Stimulated activated CD8-positive, alpha-beta memory T cell treated with anti-CD3 and anti-CD28 coated beads, Interleukin-15, amount 100 ng/mL, for 24 hours (primary cell): ENCODE results near the gene SALL1.

ENCODE experiments used
- DNase-seq: peaks from one replicate; pipeline ENCODE4 v3.0.0-alpha.2; 2020; ENCODE audit warnings: low read depth

The SALL1 gene

DNA sequence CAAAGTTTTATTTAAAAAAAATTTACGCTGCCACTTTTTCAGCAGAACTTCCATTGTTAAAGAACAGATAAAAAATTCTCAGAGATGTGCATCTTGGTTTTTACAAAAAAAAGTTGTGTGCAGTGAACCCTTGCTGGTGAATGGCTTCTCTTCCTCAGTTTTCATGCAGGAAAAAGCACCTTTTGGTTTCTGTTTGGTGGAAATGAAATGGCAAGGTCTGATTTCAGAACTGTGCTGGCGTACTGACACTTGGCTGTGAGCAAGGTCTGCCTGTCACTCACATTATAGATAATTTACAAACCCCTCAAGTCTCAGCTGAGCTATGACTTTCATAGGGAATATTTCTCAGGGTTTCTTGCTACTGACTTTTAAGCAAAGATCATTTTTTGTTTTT, 5.7 kb upstream of the SALL1 start:
- no peak for DNase-seq

DNA sequence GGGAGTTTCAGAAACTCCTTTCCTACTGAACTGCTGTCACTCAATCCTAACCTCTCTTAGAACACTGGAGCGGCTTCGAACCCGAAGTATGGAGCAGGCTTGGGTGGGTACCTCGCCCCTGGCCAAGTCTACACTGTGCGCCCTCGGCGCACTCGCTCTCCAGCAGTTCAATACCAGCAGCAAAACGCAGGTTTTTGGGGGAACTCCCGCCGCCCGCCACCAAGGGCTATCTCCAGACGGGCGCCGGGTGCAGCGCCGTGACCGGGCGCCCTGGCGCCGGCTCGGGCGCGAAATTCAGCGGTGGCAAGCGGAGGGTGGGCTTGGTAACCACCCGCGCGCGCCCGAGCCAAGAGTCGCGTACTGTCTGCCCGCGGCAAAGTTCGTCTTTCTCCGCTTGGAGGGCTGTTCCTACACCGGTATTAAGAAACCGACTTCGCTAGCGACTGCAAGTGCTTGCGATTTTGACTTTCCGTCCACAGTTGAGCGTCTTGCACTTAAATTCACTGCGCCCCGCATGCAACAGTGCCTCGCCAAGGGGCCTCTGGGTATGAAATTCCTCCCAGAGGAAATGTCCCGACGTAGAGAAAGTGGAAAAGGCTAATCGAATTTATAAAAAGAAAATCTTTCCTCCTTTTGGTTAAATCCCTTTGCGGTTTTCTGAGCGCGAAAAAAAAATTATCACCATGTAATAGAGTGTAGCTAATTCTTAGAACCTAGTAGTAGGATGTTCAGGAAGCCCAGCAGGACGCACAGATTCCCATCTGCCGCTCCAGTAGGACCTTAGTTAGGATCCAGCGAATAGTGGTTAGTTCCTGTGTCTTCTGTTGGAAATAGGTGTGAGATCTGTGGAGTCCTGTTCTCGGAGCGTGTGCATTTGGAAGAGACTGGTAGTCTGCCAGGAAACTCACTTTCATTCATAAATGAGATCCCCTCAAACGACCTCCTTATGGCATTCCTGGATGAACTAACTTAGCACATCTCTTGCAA, 5.0 kb upstream of the SALL1 start:
- DNase-seq, result no peak

DNA sequence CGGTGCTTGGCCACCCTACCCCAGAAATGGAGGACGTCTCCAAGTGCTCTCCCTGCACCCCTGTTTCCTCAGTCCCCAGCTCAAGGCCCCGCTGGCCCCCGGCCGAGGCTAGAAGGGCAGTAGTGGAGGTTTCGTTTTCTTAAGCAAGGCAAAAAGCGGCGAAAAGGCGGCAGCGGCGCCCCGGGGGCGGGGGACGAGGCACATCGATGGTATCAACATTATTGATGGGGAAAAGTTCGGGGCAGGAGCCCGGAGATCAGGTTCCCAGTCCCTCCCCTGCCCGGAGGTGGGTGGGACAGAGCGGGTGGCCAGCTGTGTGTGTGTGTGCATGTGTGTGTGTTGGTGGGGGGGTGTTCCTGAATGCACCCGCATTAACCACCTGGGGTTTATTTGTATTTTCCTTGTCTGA, 4.1 kb upstream of the SALL1 start:
- no peak for DNase-seq

DNA sequence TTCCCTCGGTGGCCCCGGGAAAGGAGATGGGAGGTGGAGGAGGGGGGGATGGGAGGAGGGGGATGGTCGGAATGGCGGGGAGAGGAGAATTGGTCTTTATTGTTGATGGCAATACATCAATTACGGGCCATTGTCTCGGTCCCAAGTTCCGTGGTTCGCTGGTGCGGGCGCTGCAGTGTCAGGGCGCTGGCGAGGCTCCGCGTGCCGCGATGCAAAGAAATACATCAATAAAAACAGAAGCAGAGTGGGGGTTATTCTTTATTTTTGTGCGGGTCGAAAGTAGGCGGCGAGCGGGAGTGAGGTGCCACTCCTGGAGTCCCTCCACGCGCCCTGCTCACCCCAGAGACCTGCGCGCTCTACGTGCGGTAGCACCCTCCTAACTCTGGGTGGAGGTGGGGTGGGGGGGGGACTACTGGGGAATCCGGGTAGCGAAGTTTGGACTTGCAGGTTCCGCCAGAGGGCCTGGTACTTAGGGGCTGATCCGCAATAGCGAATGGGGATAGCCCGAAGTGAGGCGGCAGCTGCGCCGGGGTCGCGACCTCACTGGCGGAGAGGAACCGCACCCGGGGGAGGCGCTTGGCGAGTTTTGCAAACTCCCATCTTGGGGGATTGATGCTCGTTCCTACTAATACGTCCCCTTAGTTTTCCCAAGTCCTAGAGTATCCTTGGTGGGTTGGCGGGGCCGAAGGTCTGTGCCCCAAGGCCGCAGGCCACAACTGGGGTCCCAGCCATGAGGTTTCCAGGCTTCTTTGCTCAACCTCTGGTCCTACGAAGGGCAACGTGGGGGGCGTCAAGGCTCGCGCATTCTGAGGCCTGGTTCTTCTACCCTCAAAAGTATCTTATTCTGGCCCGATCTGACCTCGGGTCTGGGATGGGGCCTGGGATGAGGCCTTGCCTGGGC, 3.5 kb upstream of the SALL1 start:
- no peak for DNase-seq

DNA sequence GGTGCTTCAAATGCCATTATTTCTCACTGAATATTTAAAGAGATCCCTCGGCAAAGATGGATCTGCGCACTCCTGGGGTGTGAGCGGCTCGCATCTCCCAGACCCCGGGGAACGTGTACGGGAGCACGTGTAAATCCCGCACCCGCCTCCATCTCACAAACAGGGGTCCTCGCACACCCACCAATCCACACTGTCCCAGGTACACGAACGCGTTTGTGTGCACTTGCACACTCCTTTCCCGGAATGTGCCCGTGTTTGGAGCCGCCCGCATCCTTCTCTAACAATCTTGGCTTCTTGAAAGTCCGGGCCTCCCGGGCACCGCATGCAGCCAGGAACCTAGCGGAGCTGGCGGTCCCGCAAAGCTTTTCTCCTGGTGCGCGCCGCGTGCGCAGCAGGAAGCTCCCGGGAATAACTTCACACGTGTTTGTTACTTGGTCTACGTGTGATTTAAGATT, 2.5 kb upstream of the SALL1 start:
- no peak for DNase-seq

DNA sequence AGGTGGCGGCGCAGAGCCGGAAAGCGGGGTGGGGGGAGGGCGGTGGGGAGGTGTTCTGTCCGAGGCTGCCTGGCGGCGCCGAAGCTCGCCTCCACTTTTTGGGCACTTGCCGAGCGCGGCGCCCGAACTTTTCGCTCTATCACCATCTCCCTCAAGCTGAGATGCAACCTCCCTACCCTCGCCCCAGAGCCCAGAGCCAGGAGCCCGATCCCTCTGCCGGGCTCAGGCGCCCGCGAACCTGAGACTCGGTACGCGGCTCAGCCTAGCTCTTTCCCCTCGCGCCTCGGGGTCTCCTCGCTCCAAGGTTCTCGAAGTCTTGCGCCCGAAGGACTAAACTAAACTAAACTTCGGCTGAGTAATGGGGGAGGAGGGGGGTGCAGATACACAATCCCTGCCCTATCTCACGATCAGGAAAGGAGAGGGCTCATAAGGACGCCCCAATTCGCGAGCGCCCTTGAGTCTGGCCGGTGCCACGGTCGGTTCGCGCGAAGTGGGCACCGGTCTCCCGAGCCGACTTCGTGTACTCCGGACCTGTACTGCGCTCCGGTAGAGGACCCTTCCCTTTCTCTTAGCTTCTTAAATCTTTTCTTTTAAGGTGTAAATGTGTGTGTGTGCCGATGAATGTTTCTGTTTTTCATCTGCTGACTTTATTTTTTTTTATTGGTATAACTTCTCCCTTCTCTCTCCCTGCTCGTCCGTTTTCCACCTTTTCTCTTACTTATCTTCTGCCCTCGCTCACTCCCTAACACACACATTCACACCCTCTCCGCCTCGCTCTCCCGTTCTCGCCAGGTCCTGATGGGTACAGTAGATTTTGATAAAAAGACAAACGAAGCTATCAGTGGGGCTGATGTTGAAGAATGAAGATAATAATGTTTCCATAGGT, 1.9 kb upstream of the SALL1 start:
- DNase-seq, result no peak

DNA sequence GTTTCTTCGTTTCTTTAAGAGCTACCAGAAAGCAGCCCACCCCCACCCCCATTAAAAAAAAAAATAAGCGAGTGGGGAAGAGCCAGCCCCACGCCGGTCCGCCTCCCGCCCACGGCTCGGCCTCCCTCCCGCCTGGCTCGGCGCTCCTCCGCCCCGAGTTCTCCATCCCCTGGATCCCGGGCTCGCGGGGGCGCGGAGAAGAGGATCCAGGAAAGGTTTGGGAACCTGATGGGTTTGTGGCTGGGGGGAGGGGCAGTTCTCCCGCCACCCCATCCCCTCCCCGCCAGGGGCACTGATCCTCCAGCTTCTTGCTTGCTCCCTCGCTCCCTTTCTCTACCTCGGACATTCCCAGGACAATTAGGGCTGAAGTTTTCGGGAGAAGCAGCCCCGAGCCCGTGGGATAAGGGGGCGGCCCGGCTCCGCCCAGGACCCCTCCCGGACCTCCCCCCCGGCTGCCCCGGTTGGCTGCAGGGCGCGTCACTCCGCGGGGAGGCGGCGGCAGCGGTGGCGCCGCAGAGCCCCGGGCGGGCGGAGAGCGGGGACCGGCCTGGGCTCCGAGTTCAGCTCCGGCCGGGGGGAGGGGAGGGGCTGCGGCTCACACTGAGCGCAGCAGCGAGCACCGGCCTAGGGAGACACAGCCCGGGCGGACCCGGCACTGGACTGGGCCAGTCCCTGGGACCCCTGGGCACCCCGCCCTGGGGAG, 1.0 kb upstream of the SALL1 start:
- no peak for DNase-seq

DNA sequence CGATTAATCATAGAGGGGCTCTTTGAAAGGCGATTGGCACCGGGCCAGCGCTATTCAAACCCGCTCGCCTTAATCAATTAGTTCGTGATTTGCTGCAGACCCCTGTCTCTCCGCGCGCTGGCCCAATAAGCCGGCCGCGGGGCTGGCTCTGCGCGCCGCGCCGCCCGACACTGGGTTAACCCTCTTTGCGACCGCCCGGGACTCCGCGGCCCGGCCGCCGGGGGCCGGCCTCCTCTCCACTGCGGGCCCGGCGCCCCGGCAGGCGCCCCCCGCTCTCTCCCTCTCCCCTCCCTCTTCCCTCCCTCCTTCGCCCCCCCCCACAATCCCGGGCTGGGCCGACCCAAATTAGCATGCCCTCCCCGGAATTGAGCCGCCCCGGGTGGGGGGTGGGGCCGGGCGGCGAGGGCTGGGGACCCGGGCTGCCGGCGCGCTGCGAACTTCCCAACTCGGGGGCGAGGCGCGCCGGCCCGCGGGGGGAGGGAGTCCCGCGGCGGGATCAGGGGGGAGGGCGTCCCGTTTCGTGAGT, 428 bp upstream of the SALL1 start:
- DNase-seq, result no peak

DNA sequence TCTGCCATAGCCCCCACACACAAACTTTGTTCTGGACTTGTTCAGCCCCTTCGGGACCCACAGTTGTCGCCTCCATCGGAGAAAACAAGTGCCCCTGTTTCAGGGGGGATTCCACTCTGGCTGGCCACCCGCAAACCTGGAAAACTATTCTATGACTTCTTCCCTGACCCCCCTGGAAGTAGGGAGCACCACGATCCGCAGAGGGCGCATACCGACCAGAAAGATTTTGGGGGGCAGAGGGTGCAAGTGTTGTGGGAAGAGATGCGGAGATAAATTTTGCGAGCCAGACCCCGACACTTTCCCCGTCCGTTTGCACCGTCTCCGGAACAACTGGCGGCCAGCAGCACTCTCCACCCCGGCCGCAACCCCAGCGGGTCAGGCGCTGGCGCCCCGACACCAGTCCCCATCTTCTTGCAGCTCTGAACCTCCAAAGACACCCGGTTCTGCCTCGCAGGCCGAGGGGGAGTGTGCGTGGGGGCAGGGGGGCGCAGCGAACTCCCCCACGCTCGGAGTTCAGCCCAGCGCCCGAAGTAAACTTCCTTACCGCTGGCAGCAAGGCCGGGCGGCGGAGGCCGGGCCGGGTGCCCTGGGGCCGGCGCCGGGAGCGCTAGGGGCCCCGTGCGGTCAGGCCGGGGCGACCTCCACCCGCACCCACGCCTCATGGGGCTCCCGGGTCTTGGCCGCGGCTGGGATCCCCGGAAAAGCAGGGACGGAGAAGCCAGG, 744 bp downstream of the SALL1 start:
- no peak for DNase-seq

DNA sequence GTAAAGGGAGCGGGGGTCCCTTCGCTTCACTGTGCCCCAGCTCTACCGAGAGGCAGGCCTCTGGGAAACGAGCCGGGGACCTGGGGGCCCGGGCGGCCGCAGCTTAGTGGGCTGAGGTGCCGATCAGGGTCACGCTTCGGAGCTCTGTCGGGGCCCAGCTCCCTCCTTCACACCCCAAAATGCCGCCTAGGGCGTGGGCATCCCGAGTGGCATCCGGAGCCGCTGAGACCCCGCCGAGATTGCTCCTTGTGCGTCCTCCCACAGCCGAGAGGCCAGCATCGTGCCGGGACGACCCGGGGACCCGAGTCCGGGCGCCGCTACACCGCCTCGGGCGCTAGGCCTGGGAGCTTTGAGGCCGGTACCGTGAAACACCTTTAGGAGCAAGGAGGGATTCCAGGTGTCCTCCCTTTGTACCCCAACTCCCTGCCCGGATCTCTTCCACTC, 1.3 kb downstream of the SALL1 start:
- no peak for DNase-seq

DNA sequence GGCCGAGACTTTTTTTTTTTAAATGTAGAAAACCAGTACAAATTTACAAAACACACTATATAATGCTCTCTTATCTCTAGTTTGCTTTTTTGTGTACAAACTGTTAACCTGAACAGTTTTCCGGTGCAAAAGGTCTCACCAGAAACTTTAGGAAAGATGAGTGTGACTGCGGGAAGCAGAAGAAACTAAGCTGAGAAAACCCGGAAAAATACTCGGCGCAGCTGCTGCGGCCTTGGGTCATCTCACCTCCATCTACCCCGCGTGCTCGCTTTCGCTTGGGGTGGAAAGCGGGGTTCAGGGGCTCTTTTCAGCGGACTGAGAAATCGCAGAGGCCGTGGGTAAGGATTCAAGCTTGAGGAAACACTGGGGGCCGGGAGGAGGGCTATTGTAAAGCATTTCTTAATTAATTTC, 1.8 kb downstream of the SALL1 start:
- DNase-seq, result no peak

DNA sequence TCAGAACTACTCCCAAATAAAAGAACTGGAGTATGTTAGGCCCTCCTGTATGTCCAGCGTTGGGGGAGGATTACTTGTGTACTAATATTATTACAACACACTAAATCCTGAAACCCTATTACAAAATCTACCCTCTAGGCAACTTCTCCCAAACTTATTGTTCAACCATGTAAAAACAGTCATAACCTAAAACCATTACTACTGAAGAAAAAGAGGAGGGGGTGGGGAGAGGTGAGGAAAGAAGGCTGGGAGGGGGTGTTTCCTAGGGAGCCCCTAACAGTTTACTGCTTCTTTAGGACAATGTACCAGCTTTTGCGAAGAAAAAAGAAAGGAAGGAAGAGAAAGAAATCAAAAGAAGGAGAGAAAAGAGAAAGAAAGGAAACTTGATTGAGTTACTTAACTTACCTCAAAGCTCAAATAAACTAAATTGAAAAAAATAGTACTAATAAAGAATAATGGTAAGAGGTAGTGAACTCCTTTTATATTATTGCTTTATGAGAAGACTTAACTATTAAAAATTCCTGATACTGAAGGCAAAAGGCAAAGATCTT, 2.3 kb downstream of the SALL1 start:
- no peak for DNase-seq

DNA sequence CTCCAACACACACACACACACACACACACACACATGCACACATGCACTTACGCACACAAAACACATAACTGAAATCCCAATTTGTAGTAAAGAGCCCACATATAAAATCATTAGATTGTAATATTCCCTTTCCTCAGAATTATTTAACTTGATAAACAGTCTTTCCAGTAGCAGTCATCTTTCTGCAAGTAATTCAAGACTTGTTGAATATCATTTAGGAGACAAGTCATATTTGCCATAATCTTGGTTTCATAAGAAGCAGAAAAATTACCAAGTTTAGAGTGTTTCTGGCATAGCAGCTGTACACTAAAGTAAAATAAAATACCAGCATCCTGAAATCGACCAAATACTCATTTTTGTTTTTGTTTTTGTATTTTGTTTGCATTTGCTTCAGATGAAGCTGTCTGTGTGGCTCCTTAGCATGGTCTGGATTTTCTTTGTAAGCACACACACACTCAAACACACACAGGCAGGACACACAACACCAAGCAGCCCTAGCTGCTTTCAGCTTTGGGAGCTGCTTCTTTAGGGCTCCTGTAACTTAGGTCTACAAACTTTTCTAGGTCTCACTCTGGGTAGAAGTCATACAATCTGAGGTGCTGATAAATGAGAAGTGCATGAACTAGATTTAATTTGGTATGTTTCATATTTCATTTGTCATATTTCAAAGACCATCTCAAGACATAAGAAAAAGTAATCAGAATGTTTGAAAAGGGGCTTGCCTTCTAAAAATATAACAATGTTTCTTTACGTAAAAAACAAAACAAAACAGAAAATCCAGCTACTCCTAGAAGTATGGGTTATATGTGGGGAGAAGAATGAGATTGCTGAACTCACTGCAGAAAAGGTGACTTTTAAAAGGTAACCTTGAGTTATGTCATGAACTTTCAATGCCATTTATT, 3.0 kb downstream of the SALL1 start:
- no peak for DNase-seq

DNA sequence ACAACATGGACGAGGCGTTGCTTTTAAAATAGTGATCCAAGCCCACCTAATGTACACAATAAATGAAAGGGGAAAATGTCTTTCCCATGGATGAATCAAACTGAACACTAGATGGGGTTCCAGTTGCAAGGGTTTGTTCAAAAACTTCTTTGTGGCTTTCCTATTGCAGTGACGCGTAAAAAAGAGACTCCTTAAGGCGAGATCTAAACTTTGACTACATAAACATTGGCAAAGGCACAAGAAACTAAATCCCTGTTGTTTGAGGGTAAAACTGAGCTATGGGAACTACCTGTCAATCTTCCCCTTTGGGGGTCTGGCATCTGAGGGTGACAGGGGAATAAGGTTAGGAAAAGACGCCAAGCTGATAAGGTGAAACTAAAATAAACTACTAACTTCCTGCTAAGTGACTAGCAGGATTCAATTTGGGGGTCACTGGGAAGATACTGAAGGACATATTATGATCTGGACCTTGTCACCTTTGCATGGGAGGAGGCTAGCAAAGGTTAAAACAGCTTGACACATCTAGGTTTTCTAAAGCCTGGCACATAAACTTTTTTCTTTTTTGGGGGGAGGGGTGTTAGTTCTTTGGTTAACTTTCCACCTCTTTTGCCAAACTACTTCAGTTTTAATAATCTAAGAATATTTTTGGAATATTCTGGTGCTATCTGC, 4.7 kb downstream of the SALL1 start:
- no peak for DNase-seq

DNA sequence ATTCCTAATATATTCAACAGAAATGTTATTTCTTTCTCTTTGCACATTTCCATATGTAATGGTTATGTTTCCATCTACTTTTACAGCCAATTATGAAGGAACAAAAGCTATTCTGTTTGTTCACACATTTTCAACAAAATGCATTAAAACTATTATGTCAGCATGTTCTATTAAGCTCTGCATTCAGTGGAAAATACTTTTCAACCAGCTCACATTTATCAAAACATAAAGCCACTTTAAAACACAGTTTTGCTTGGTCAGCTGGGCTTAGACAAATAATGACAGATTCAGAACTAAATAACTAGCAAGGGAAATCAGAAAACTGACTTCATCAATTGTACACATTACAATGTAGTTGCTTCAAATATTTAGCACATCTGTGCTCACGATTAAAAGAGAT, 6.9 kb downstream of the SALL1 start:
- no peak for DNase-seq

DNA sequence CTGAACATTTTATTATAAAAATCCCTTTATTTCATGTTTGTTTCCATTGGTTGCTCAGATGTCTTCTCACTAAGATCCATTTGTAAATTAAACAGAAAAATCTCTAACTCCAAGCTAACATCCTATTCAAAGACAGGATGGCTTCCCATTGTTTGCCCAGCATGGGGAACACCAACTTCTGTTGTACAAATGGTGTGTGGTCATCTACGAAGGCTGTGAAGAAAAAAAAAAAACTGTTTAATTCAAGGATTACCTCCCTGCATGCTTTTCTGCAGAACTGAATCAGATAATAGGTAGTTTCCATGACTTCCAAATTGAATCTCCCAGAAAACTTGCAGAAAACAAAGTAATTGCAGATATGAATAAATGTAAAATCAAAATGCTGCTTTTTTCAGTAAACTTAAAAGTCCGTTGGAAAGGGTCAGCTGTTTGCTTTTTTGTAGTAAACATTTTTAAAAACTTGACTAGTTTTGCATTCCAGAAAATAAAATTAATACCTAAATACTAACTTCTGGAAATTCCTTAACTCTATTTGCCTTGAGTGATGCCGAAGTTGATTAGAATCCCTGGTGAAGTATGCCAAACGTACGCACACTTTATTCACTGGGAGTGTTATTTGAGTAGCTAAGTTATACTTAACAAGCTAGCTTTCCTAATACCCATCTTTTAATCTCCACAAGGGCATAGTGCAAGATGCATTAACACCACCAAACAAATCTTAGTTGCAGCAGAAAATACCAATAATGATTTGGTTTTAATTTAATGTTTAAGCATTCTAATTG, 7.7 kb downstream of the SALL1 start:
- DNase-seq, result no peak

DNA sequence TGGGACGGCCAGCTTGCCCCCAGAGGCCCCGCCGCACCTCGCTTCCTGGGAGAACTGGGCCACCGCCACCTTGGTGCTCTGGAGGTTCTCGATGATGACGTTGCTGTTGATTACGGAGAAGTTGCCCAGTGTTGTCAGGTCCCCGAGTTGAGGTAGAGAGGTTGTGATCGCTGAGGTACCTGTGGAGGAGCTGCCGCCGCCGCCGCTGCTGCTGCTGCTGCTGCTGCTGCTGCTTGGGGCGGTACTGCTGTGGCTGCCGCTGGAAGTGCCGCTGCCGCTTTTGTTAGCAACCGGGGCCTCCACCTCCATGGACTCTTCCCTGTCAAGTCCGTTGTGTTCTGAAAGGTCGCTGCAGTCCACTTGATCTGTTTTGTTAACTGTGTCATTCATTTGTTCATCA, 9.5 kb downstream of the SALL1 start:
- no peak for DNase-seq
